ENCODE results near the gene HAL.

Gene HAL

GRCh38 chr12:95996034-95996658, at the start of gene HAL:
TSS of gene HAL (minus strand) at chr12:95996344. CDS start at chr12:95995910, 434 bp downstream.
- DNase-seq, result peak; percentile 36

- no peak for DNase-seq
Observed at GRCh38 chr12:96045566-96045965, 49.4 kb upstream of the HAL start.

GRCh38 chr12:96044943-96045290, 48.8 kb upstream of the HAL start:
- no peak for DNase-seq

GRCh38 chr12:96044017-96044942, 48.1 kb upstream of the HAL start:
- no peak for DNase-seq

- no peak for DNase-seq
Observed at GRCh38 chr12:96041181-96041580, 45.0 kb upstream of the HAL start.

GRCh38 chr12:96040305-96041133, 44.4 kb upstream of the HAL start:
- no peak for DNase-seq

GRCh38 chr12:96039516-96039915, 43.4 kb upstream of the HAL start:
- DNase-seq, result no peak

GRCh38 chr12:96036765-96037455, 40.8 kb upstream of the HAL start:
- DNase-seq, result no peak

GRCh38 chr12:96035283-96036236, 39.4 kb upstream of the HAL start, which contains the start of gene LTA4H:
TSS of gene LTA4H (minus strand) at chr12:96035587. CDS start at chr12:96035519, 68 bp downstream.
- peak; percentile 99 for DNase-seq

GRCh38 chr12:96034621-96035282, 38.6 kb upstream of the HAL start:
- no peak for DNase-seq

GRCh38 chr12:96033549-96034389, 37.6 kb upstream of the HAL start:
- no peak for DNase-seq

GRCh38 chr12:96029826-96030225, 33.7 kb upstream of the HAL start:
- DNase-seq, result no peak

GRCh38 chr12:96028538-96028937, 32.4 kb upstream of the HAL start:
- no peak for DNase-seq

- no peak for DNase-seq
Observed at GRCh38 chr12:96026331-96026730, 30.2 kb upstream of the HAL start.

- DNase-seq, result no peak
Observed at GRCh38 chr12:96025518-96025917, 29.4 kb upstream of the HAL start.

- no peak for DNase-seq
Observed at GRCh38 chr12:96020314-96021003, 24.3 kb upstream of the HAL start.

- no peak for DNase-seq
Observed at GRCh38 chr12:96015672-96016071, 19.5 kb upstream of the HAL start.

GRCh38 chr12:96014943-96015599, 18.9 kb upstream of the HAL start:
- no peak for DNase-seq

- no peak for DNase-seq
Observed at GRCh38 chr12:96007729-96008128, 11.6 kb upstream of the HAL start.

Measured in NCI-H2029 (cell line).